A673 (cell line): ENCODE data around the gene BMP8B. TPM values are rescaled to one million over a fixed set of nuclear protein-coding genes. Genes with fewer than 3 reads are reported as not detected.

Source experiments
- BruUV-seq: library from RNA; stranded (reverse); fragments of 400-500 nt; replicated peaks from 2 replicates; lab custom pipeline; 2021; lab: Mats Ljungman, UMichigan
- CTCF ChIA-PET: fragments of 300-600 bp; sonication (Branson Sonifier 250); formaldehyde crosslinking; loops from one replicate; lab custom pipeline; 2022; ENCODE audit warnings: antibody characterized with exemption; lab: Charles Lee
- POLR2A ChIA-PET: fragments of 300-600 bp; sonication (Branson Sonifier 250); formaldehyde crosslinking; loops from one replicate; lab custom pipeline; 2022; ENCODE audit warnings: antibody characterized with exemption; ENCODE audit not compliant: low non-redundant PET; lab: Charles Lee
- DNase-seq: peaks from one replicate; pipeline ENCODE4 v3.0.0-alpha.2; 2015; ENCODE audit warnings: low spot score
- H3K27ac ChIP-seq: fragments of 200-600 bp; sonication (generic); 2 replicates; pipeline ENCODE4 v1.5.1; 2016; ENCODE audit warnings: mixed run types, low read depth, mild to moderate bottlenecking, mixed read lengths, antibody characterized with exemption, low read length; ENCODE audit not compliant: poor library complexity, severe bottlenecking
- H3K27me3 ChIP-seq: fragments of 200-600 bp; sonication (generic); replicated peaks from 2 replicates; pipeline ENCODE4 v1.6.1; 2017; ENCODE audit warnings: mixed run types, low read depth, mild to moderate bottlenecking, mixed read lengths, antibody characterized with exemption, low read length; ENCODE audit not compliant: insufficient read depth, poor library complexity
- H3K36me3 ChIP-seq: fragments of 200-600 bp; sonication (generic); 2 replicates; pipeline ENCODE4 v1.6.1; 2016; ENCODE audit warnings: mixed run types, mild to moderate bottlenecking, mixed read lengths, antibody characterized with exemption, low read length; ENCODE audit not compliant: insufficient read depth, poor library complexity, severe bottlenecking
- H3K4me1 ChIP-seq: fragments of 200-600 bp; sonication (generic); 2 replicates; pipeline ENCODE4 v1.6.1; 2017; ENCODE audit warnings: mixed run types, mild to moderate bottlenecking, mixed read lengths, antibody characterized with exemption, low read length; ENCODE audit not compliant: insufficient read depth, poor library complexity, severe bottlenecking
- H3K4me3 ChIP-seq: fragments of 200-600 bp; sonication (generic); 2 replicates; pipeline ENCODE4 v1.5.1; 2016; ENCODE audit warnings: low read depth, mixed run types, mild to moderate bottlenecking, mixed read lengths, low read length; ENCODE audit not compliant: poor library complexity, severe bottlenecking
- H3K9me3 ChIP-seq: fragments of 200-600 bp; sonication (generic); 2 replicates; pipeline ENCODE4 v1.6.1; 2016; ENCODE audit warnings: mixed run types, low read depth, mild to moderate bottlenecking, mixed read lengths, antibody characterized with exemption, low read length; ENCODE audit not compliant: poor library complexity, severe bottlenecking
- EZH2 ChIP-seq: fragments of 200-600 bp; sonication (generic); IDR thresholded peaks from 2 replicates; pipeline ENCODE4 v1.6.1; 2017; ENCODE audit warnings: borderline replicate concordance, low read depth, mild to moderate bottlenecking, mixed read lengths, antibody characterized with exemption, low read length; ENCODE audit not compliant: poor library complexity, severe bottlenecking
- intact Hi-C: fragments of 100-400 bp; cut with micrococcal nuclease; formaldehyde crosslinking; loops from one replicate; pipeline ENCODE4 v1.10.0; 2022; ENCODE audit not compliant: unreplicated experiment
- total RNA-seq: library from RNA; stranded (reverse); gene quantifications from 2 replicates; pipeline ENCODE4 v1.2.3, GENCODE V29; 2021
- TF ChIP-seq, protein P1 (sequence below): fragments of 300-800, 200-600 bp; sonication (generic); conservative IDR thresholded peaks from 2 replicates; pipeline ENCODE4 v1.5.1; 2017; ENCODE audit warnings: low read depth, mild to moderate bottlenecking, antibody characterized with exemption, low read length, moderate library complexity, mixed read lengths

Gene BMP8B
- total RNA-seq, 1 experiment from 2014 or later: 0.06 TPM

GRCh38 chr1:39737546-39738169, 51.0 kb downstream of the BMP8B start:
- H3K27me3 ChIP-seq: peaks cover 9% of the 10 kb centered on the region
- no peak for TF ChIP-seq EZH2
- TF ChIP-seq, protein P1, sequence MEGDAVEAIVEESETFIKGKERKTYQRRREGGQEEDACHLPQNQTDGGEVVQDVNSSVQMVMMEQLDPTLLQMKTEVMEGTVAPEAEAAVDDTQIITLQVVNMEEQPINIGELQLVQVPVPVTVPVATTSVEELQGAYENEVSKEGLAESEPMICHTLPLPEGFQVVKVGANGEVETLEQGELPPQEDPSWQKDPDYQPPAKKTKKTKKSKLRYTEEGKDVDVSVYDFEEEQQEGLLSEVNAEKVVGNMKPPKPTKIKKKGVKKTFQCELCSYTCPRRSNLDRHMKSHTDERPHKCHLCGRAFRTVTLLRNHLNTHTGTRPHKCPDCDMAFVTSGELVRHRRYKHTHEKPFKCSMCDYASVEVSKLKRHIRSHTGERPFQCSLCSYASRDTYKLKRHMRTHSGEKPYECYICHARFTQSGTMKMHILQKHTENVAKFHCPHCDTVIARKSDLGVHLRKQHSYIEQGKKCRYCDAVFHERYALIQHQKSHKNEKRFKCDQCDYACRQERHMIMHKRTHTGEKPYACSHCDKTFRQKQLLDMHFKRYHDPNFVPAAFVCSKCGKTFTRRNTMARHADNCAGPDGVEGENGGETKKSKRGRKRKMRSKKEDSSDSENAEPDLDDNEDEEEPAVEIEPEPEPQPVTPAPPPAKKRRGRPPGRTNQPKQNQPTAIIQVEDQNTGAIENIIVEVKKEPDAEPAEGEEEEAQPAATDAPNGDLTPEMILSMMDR: no peak
- H3K36me3 ChIP-seq: peaks cover 21% of the 10 kb centered on the region
- no peak for DNase-seq
- CTCF ChIA-PET: no interaction called here
- POLR2A ChIA-PET: no interaction called here
- no peaks in the 10 kb centered on the region for H3K9me3 ChIP-seq
- no peak overlapping the region for H3K4me3 ChIP-seq
- intact Hi-C loops: no loop called here
- H3K4me1 ChIP-seq: peaks cover 9% of the 10 kb centered on the region
- no peak overlapping the region for H3K27ac ChIP-seq
- BruUV-seq: no TSS peak

DNA sequence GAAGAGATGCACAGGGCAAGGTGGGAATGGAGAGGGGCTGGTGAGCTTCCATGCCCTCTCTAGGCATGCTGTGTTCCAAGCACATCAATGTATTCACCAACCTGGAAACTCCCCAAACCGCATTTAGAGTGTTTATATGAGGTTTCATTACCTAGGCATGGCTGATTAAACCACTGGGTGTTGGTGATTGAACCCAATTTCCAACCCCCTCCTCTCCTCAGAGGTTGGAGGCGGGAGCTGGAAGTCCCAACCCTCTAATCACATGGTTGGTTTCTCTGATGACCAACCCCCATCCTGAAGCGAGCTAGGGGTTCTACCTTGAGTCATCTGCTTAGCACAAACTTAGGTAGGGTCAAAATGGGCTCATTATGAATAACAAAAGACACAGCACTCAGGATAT, 52.9 kb downstream of the BMP8B start:
- H3K27ac ChIP-seq: no peak overlapping the region
- H3K4me3 ChIP-seq: no peak overlapping the region
- DNase-seq: no peak
- intact Hi-C loops: no loop called here
- ChIA-PET POLR2A (no interaction called here), CTCF (no interaction called here)
- no TSS peak for BruUV-seq
- peaks cover 9% of the 10 kb centered on the region for H3K4me1 ChIP-seq
- no peak for TF ChIP-seq EZH2
- peaks cover 7% of the 10 kb centered on the region for H3K36me3 ChIP-seq
- H3K27me3 ChIP-seq: peaks cover 17% of the 10 kb centered on the region
- H3K9me3 ChIP-seq: no peaks in the 10 kb centered on the region

- ChIA-PET CTCF (no interaction called here), POLR2A (no interaction called here)
- TF ChIP-seq, protein P1: no peak
- no peak for TF ChIP-seq EZH2
- intact Hi-C loops: no loop called here
- Histone ChIP-seq H3K27ac (no peak overlapping the region), H3K9me3 (no peaks in the 10 kb centered on the region), H3K4me1 (no peaks in the 10 kb centered on the region), H3K36me3 (no peaks in the 10 kb centered on the region), H3K27me3 (peaks cover 38% of the 10 kb centered on the region), H3K4me3 (no peak overlapping the region)
- DNase-seq: no peak
- BruUV-seq: no TSS peak
These were observed 55.5 kb downstream of the BMP8B start for GRCh38 chr1:39733161-39733560.

DNA sequence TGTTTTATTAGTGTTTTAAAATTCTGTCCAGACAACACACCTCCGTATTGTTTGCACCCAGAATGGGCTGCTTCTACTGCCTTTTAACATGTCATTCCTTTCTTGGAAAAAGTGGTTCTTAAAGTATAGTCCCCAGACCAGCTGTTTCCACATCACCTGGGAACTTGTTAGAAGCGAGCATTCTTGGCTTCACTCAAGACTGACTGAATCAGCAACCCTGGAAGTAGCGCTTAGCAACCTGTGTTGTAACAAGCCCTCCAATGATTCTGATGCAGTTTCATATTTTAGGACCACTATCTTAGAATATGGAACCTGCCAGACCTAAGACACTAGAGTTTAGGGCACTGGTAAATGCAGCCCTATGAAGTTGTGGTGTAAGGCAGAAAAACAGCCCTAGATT, 55.9 kb downstream of the BMP8B start:
- no peak for DNase-seq
- Histone ChIP-seq H3K4me3 (no peak overlapping the region), H3K27me3 (peaks cover 43% of the 10 kb centered on the region), H3K9me3 (no peaks in the 10 kb centered on the region), H3K27ac (no peak overlapping the region), H3K4me1 (no peaks in the 10 kb centered on the region), H3K36me3 (no peaks in the 10 kb centered on the region)
- ChIA-PET POLR2A (no interaction called here), CTCF (no interaction called here)
- no TSS peak for BruUV-seq
- intact Hi-C loops: no loop called here
- TF ChIP-seq, protein P1: no peak
- no peak for TF ChIP-seq EZH2
